MM.1S (cell line): ENCODE data around the gene GSAP.

Experiments
- DNase-seq: peaks from one replicate; pipeline ENCODE4 v3.0.0-alpha.2; 2015
- H2AFZ ChIP-seq: fragments of 300-600 bp; sonication (generic); 2 replicates; pipeline ENCODE4 v1.6.0; 2016; ENCODE audit warnings: antibody characterized with exemption, low read length
- H3F3A ChIP-seq: fragments of 300-600 bp; sonication (generic); 2 replicates; pipeline ENCODE4 v1.6.1; 2016; ENCODE audit warnings: mild to moderate bottlenecking, antibody characterized with exemption, low read length, moderate library complexity, mixed read lengths; ENCODE audit not compliant: insufficient read depth
- H3K27ac ChIP-seq: fragments of 300-600 bp; sonication (generic); 2 replicates; pipeline ENCODE4 v1.5.1; 2016; ENCODE audit warnings: mild to moderate bottlenecking, low read length
- H3K27me3 ChIP-seq: fragments of 300-600 bp; sonication (generic); replicated peaks from 2 replicates; pipeline ENCODE4 v1.6.0; 2016; ENCODE audit warnings: low read length; ENCODE audit not compliant: insufficient read depth
- H3K36me3 ChIP-seq: fragments of 300-600 bp; sonication (generic); replicated peaks from 2 replicates; pipeline ENCODE4 v1.6.1; 2016; ENCODE audit warnings: mild to moderate bottlenecking, low read length, mixed read lengths; ENCODE audit not compliant: insufficient read depth
- H3K4me1 ChIP-seq: fragments of 300-600 bp; sonication (generic); 2 replicates; pipeline ENCODE4 v1.6.1; 2016; ENCODE audit warnings: low read length, mixed read lengths
- H3K4me2 ChIP-seq: fragments of 300-600 bp; sonication (generic); 2 replicates; pipeline ENCODE4 v1.6.0; 2016; ENCODE audit warnings: low read depth, low read length
- H3K4me3 ChIP-seq: fragments of 300-600 bp; sonication (generic); 2 replicates; pipeline ENCODE4 v1.5.1; 2016; ENCODE audit warnings: low read length, mixed read lengths
- H3K79me2 ChIP-seq: fragments of 300-600 bp; sonication (generic); 2 replicates; pipeline ENCODE4 v1.6.1; 2016; ENCODE audit warnings: mixed run types, low read length, mixed read lengths
- H3K9ac ChIP-seq: fragments of 300-600 bp; sonication (generic); 2 replicates; pipeline ENCODE4 v1.6.1; 2016; ENCODE audit warnings: low read length, mixed read lengths
- H3K9me2 ChIP-seq: fragments of 300-600 bp; sonication (generic); replicated peaks from 2 replicates; pipeline ENCODE4 v1.6.1; 2016; ENCODE audit warnings: mild to moderate bottlenecking, low read length, mixed read lengths; ENCODE audit not compliant: insufficient read depth
- H3K9me3 ChIP-seq: fragments of 300-600 bp; sonication (generic); replicated peaks from 2 replicates; pipeline ENCODE4 v1.6.1; 2016; ENCODE audit warnings: mild to moderate bottlenecking, low read length, mixed read lengths; ENCODE audit not compliant: insufficient read depth
- H4K20me1 ChIP-seq: fragments of 300-600 bp; sonication (generic); 2 replicates; pipeline ENCODE4 v1.6.1; 2016; ENCODE audit warnings: mild to moderate bottlenecking, low read length, moderate library complexity, mixed read lengths; ENCODE audit not compliant: insufficient read depth
- EZH2 ChIP-seq: fragments of 300-600 bp; sonication (generic); optimal IDR thresholded peaks from 2 replicates; pipeline ENCODE3; 2017; ENCODE audit warnings: low read depth, mild to moderate bottlenecking, antibody characterized with exemption, low read length, mixed read lengths
- EZH2phosphoT487 ChIP-seq: fragments of 300-600 bp; sonication (generic); IDR thresholded peaks from 2 replicates; pipeline ENCODE4 v1.6.1; 2018; ENCODE audit warnings: antibody characterized with exemption, low read length
- TF ChIP-seq, protein P1 (sequence below): fragments of 300-600 bp; sonication (generic); IDR thresholded peaks from 2 replicates; pipeline ENCODE4 v1.5.1; 2016; ENCODE audit warnings: antibody characterized with exemption, low read length, mixed read lengths

GSAP gene

GRCh38 chr7:77309714-77310220 is 106.4 kb downstream of the GSAP start:
- no peak overlapping the region for H3K27ac ChIP-seq
- H3K36me3 ChIP-seq: no peaks in the 10 kb centered on the region
- no peak overlapping the region for H2AFZ ChIP-seq
- no peak for DNase-seq
- no peaks in the 10 kb centered on the region for H3K9me2 ChIP-seq
- H4K20me1 ChIP-seq: no peaks in the 10 kb centered on the region
- no peaks in the 10 kb centered on the region for H3F3A ChIP-seq
- no peak overlapping the region for H3K4me3 ChIP-seq
- TF ChIP-seq, protein P1, sequence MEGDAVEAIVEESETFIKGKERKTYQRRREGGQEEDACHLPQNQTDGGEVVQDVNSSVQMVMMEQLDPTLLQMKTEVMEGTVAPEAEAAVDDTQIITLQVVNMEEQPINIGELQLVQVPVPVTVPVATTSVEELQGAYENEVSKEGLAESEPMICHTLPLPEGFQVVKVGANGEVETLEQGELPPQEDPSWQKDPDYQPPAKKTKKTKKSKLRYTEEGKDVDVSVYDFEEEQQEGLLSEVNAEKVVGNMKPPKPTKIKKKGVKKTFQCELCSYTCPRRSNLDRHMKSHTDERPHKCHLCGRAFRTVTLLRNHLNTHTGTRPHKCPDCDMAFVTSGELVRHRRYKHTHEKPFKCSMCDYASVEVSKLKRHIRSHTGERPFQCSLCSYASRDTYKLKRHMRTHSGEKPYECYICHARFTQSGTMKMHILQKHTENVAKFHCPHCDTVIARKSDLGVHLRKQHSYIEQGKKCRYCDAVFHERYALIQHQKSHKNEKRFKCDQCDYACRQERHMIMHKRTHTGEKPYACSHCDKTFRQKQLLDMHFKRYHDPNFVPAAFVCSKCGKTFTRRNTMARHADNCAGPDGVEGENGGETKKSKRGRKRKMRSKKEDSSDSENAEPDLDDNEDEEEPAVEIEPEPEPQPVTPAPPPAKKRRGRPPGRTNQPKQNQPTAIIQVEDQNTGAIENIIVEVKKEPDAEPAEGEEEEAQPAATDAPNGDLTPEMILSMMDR: no peak
- no peak for TF ChIP-seq EZH2
- TF ChIP-seq EZH2phosphoT487: no peak
- no peaks in the 10 kb centered on the region for H3K4me1 ChIP-seq
- no peaks in the 10 kb centered on the region for H3K27me3 ChIP-seq
- no peaks in the 10 kb centered on the region for H3K9me3 ChIP-seq
- H3K9ac ChIP-seq: no peak overlapping the region
- no peak overlapping the region for H3K4me2 ChIP-seq
- no peaks in the 10 kb centered on the region for H3K79me2 ChIP-seq

DNA sequence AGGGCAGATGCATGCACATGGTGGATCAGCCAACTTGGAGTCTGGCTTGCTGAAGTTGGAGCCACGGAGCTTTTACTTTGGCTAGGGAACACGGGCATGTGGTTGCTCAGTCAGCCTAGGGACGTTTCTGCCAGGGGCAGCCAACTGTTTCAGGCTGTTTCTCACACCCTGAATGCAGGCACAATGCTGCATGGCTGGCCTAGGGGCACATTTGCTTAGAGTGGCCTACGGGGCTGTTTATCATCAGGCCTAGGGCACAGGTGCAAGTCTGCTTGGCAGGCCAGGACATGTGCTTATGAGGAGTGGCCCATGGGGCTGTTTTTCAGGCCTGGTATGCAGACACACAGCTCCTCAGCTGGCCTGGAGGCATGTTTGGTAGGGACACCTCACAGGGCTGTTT is 107.4 kb downstream of the GSAP start:
- Histone ChIP-seq H2AFZ (no peak overlapping the region), H3K36me3 (no peaks in the 10 kb centered on the region), H4K20me1 (no peaks in the 10 kb centered on the region), H3K4me2 (no peak overlapping the region), H3K9me2 (no peaks in the 10 kb centered on the region), H3F3A (no peaks in the 10 kb centered on the region), H3K79me2 (no peaks in the 10 kb centered on the region), H3K9ac (no peak overlapping the region), H3K4me1 (no peaks in the 10 kb centered on the region), H3K27ac (no peak overlapping the region), H3K4me3 (no peak overlapping the region), H3K27me3 (no peaks in the 10 kb centered on the region), H3K9me3 (no peaks in the 10 kb centered on the region)
- no peak for DNase-seq
- no peak for TF ChIP-seq EZH2phosphoT487
- TF ChIP-seq EZH2: no peak
- TF ChIP-seq, protein P1: no peak

DNA sequence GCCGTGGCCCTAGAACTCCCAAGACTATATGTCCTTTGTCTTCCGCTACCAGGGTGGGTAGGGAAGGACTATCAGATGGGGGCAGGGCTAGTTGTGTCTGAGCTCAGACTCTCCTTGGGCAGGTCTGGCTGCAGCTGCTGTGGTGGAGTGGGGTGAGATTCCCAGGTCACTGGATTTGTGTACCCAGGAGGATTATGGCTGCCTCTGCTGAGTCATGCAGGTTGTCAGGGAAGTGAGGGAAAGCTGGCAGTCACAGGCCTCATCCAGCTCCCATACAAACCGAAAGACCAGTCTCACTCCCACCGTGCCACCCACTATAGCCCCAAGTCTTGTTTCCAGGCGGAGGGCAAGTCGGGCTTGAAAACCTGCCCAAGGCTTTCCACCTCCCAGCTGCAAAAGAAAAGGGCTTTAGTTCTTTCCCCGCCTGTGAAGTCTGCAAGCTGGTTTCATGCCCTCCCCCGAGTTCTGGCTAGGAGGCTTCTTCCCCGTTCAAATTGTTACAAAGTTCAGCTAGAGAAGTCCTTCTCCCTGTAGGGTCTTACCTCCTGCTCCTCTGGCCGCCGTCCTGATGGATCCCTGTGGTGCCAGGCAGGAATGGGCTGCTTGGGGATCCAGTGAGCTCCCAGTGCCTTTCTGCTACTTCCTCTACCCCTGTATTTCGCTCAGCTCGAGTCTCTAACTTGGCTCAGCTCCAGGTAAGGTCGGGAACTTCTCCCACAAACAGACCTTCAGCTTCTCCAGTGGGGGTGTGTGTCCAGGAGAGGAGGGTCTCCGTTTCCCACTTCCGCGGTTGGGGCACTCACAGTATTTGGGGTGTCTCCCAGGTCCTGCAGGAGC is 109.7 kb downstream of the GSAP start:
- TF ChIP-seq, protein P1: no peak
- TF ChIP-seq EZH2phosphoT487 (no peak), EZH2 (no peak)
- Histone ChIP-seq H3K27ac (no peak overlapping the region), H3K36me3 (no peaks in the 10 kb centered on the region), H2AFZ (no peak overlapping the region), H3K9me3 (no peaks in the 10 kb centered on the region), H3F3A (no peaks in the 10 kb centered on the region), H3K9ac (no peak overlapping the region), H3K27me3 (no peaks in the 10 kb centered on the region), H3K4me3 (no peak overlapping the region), H3K4me2 (no peak overlapping the region), H4K20me1 (no peaks in the 10 kb centered on the region), H3K9me2 (no peaks in the 10 kb centered on the region), H3K79me2 (no peaks in the 10 kb centered on the region), H3K4me1 (no peaks in the 10 kb centered on the region)
- no peak for DNase-seq
